ENCODE data around the gene MDN1. TPM values are rescaled to one million over a fixed set of nuclear protein-coding genes. Genes with fewer than 3 reads are reported as not detected.
A peak's percentile ranks its signal among the peaks of the same experiment; 100 is the strongest.

Gene MDN1
- total RNA-seq, 2 experiments from 2014 or later, result 48.6 to 62.3 TPM

GRCh38 chr6:89862698-89863097, 43.1 kb upstream of the MDN1 start:
- Histone ChIP-seq H3K4me1 (ENCODE audit: insufficient read depth, low read length, poor library complexity, severe bottlenecking) (no peaks in the 10 kb centered on the region), H2AFZ (ENCODE audit: low read length) (no peak overlapping the region), H3K79me2 (ENCODE audit: insufficient read depth, low read depth, low read length) (no peaks in the 10 kb centered on the region), H3K4me2 (ENCODE audit: low read length) (no peak overlapping the region), H3K36me3 (ENCODE audit: insufficient read depth, low read length) (peaks cover 96% of the 10 kb centered on the region), H4K20me1 (ENCODE audit: insufficient read depth, low read length) (no peaks in the 10 kb centered on the region), H3K4me3 (ENCODE audit: low read depth, low read length, poor library complexity, severe bottlenecking) (no peak overlapping the region), H3K9me3 (ENCODE audit: low read length) (no peaks in the 10 kb centered on the region), H3K9me2 (ENCODE audit: insufficient read depth, low read length) (no peaks in the 10 kb centered on the region), H3K27ac (ENCODE audit: low read depth, low read length, poor library complexity, severe bottlenecking) (no peak overlapping the region)
- ChIA-PET CTCF (ENCODE audit: unreplicated experiment) (no interaction called here), POLR2A (no interaction called here)
- intact Hi-C loops (cut with micrococcal nuclease; ENCODE audit: unreplicated experiment), result no loop called here
- TF ChIP-seq CTCF (conservative IDR thresholded peaks at IDR 0.05; ENCODE audit: low read length), result no peak
- DNase-seq (ENCODE audit: low spot score), result no peak
- BruUV-seq (replicated peaks), result TSS peak; percentile 61

- TF ChIP-seq CTCF (conservative IDR thresholded peaks at IDR 0.05; ENCODE audit: low read length), result no peak
- TF ChIP-seq EZH2phosphoT487 (IDR thresholded peaks at IDR 0.05; ENCODE audit: borderline replicate concordance, low read depth, low read length), result no peak
- intact Hi-C loops (cut with micrococcal nuclease; ENCODE audit: unreplicated experiment), result no loop called here
- H3K4me3 ChIP-seq (ENCODE audit: low read depth, low read length, poor library complexity, severe bottlenecking), result no peak overlapping the region
- no peaks in the 10 kb centered on the region for H3K4me1 ChIP-seq (ENCODE audit: insufficient read depth, low read length, poor library complexity, severe bottlenecking)
- no peaks in the 10 kb centered on the region for H3K9me3 ChIP-seq (ENCODE audit: low read length)
- ChIA-PET CTCF (ENCODE audit: unreplicated experiment) (no interaction called here), POLR2A (no interaction called here)
- no peak overlapping the region for H3K4me2 ChIP-seq (ENCODE audit: low read length)
- H3K9me2 ChIP-seq (ENCODE audit: insufficient read depth, low read length), result no peaks in the 10 kb centered on the region
- H2AFZ ChIP-seq (ENCODE audit: low read length), result no peak overlapping the region
- no peak for DNase-seq (ENCODE audit: low spot score)
- no peak overlapping the region for H3K27ac ChIP-seq (ENCODE audit: low read depth, low read length, poor library complexity, severe bottlenecking)
- no peaks in the 10 kb centered on the region for H4K20me1 ChIP-seq (ENCODE audit: insufficient read depth, low read length)
- peaks cover 95% of the 10 kb centered on the region for H3K36me3 ChIP-seq (ENCODE audit: insufficient read depth, low read length)
- H3K79me2 ChIP-seq (ENCODE audit: insufficient read depth, low read depth, low read length), result no peaks in the 10 kb centered on the region
- BruUV-seq (replicated peaks), result no TSS peak
These were observed 42.7 kb upstream of the MDN1 start for GRCh38 chr6:89862273-89862672.

GRCh38 chr6:89859744-89860143, 40.1 kb upstream of the MDN1 start:
- no TSS peak for BruUV-seq (replicated peaks)
- H3K79me2 ChIP-seq (ENCODE audit: insufficient read depth, low read depth, low read length), result no peaks in the 10 kb centered on the region
- ChIA-PET CTCF (ENCODE audit: unreplicated experiment) (no interaction called here), POLR2A (interaction anchor here (0.7 kb wide), 1 partner anchor 717 kb away, joined by 4 read pairs; no protein-coding TSS in a partner anchor)
- H3K9me3 ChIP-seq (ENCODE audit: low read length), result no peaks in the 10 kb centered on the region
- H3K4me2 ChIP-seq (ENCODE audit: low read length), result no peak overlapping the region
- TF ChIP-seq CTCF (conservative IDR thresholded peaks at IDR 0.05; ENCODE audit: low read length) (no peak), EZH2phosphoT487 (IDR thresholded peaks at IDR 0.05; ENCODE audit: borderline replicate concordance, low read depth, low read length) (no peak)
- H3K9me2 ChIP-seq (ENCODE audit: insufficient read depth, low read length), result no peaks in the 10 kb centered on the region
- intact Hi-C loops (cut with micrococcal nuclease; ENCODE audit: unreplicated experiment), result no loop called here
- no peak overlapping the region for H2AFZ ChIP-seq (ENCODE audit: low read length)
- no peak overlapping the region for H3K4me3 ChIP-seq (ENCODE audit: low read depth, low read length, poor library complexity, severe bottlenecking)
- H3K4me1 ChIP-seq (ENCODE audit: insufficient read depth, low read length, poor library complexity, severe bottlenecking), result no peaks in the 10 kb centered on the region
- H4K20me1 ChIP-seq (ENCODE audit: insufficient read depth, low read length), result no peaks in the 10 kb centered on the region
- DNase-seq (ENCODE audit: low spot score), result no peak
- no peak overlapping the region for H3K27ac ChIP-seq (ENCODE audit: low read depth, low read length, poor library complexity, severe bottlenecking)
- peaks cover 95% of the 10 kb centered on the region for H3K36me3 ChIP-seq (ENCODE audit: insufficient read depth, low read length)

Data from OCI-LY7 (cell line).